ENCODE data around the gene EPB41L1. TPM values are rescaled to one million over a fixed set of nuclear protein-coding genes. Genes with fewer than 3 reads are reported as not detected.

EPB41L1 gene
- polyA plus RNA-seq, 1 donor from 2014 or later, result 38.2 TPM

DNA sequence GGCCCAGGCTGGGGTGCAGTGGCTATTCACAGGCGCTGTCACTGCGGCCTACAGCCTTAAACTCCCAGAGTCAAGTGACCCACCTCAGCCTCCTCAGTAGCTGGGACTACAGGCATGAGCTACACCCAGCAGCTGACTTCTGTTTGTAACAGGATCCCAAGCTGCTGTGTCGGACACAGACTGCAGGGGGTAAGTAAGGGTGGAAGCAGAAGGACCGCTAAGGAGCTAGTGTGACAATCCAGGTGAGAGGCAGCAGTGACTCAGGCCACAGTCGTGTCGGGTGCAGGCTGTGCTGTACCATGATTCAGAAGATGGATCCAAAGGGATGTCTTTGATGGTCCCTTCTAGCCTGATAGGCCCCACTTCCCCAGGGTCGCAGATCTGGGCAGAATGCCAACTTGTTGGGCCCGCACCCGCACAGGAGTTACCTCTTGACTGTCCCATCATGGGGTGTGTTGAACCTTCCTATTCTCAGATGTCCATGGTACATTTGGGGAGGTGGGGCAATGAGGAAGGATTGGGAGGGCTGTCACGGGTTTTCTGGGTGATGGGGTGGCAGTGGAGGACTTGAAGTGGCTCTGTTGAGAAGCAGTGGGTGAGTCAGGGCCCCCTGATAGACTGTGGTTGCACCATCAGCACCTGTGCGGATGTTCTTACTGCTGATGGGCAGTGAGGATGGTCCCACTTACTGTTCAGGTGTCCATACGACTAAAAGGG lies 107.0 kb downstream of the EPB41L1 start:
- H3K9me2 ChIP-seq (ENCODE audit: insufficient read depth, low read length), result no peaks in the 10 kb centered on the region
- no peaks in the 10 kb centered on the region for H3K36me3 ChIP-seq (ENCODE audit: insufficient read depth, low read length)
- H3F3A ChIP-seq (ENCODE audit: insufficient read depth, low read length, poor library complexity, severe bottlenecking), result no peaks in the 10 kb centered on the region
- H3K9ac ChIP-seq (ENCODE audit: low read length), result no peak overlapping the region
- H3K4me3 ChIP-seq (ENCODE audit: low read length), result no peak overlapping the region
- TF ChIP-seq POLR2AphosphoS5 (IDR thresholded peaks at IDR 0.05) (no peak), MXI1 (conservative IDR thresholded peaks at IDR 0.05; ENCODE audit: poor library complexity, severe bottlenecking) (no peak), EP300 (conservative IDR thresholded peaks at IDR 0.05; ENCODE audit: poor library complexity, severe bottlenecking) (no peak), EZH2 (IDR thresholded peaks at IDR 0.05; ENCODE audit: borderline replicate concordance, insufficient read depth, low read length, poor library complexity, severe bottlenecking) (no peak)
- no peak overlapping the region for H3K4me2 ChIP-seq (ENCODE audit: low read length)
- H3K79me2 ChIP-seq (replicated peaks; ENCODE audit: insufficient read depth, low read length), result no peaks in the 10 kb centered on the region
- H4K20me1 ChIP-seq (ENCODE audit: insufficient read depth), result no peaks in the 10 kb centered on the region
- no peaks in the 10 kb centered on the region for H3K27me3 ChIP-seq (ENCODE audit: insufficient read depth, low read depth, low read length)
- no peak overlapping the region for H3K27ac ChIP-seq (ENCODE audit: low read length)
- H2AFZ ChIP-seq (ENCODE audit: low read depth, low read length), result no peak overlapping the region
- no peaks in the 10 kb centered on the region for H3K9me3 ChIP-seq (ENCODE audit: low read length)

DNA sequence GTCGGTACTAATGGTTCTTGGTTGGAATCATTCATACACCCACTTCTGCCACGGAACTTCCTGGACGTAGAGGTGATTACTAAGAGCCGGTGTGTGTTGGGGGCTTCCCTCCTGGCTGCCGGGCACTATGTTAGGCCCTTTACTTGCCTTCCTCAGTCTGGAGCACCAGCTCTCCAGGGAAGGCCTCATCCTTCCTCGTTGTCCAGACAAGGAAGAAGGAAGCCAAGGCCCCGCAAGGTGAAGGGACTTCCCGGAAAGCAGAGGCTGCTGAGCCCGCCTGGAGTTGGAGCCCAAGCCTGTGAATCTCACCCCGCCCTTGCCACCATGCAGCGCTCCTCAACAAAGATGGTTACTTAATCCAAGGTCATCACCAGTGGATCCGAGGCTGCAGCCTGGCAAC lies 107.9 kb downstream of the EPB41L1 start:
- Histone ChIP-seq H4K20me1 (ENCODE audit: insufficient read depth) (no peaks in the 10 kb centered on the region), H3K4me2 (ENCODE audit: low read length) (no peak overlapping the region), H3F3A (ENCODE audit: insufficient read depth, low read length, poor library complexity, severe bottlenecking) (no peaks in the 10 kb centered on the region), H3K27ac (ENCODE audit: low read length) (no peak overlapping the region), H2AFZ (ENCODE audit: low read depth, low read length) (no peak overlapping the region), H3K9ac (ENCODE audit: low read length) (no peak overlapping the region), H3K9me3 (ENCODE audit: low read length) (no peaks in the 10 kb centered on the region), H3K27me3 (ENCODE audit: insufficient read depth, low read depth, low read length) (no peaks in the 10 kb centered on the region), H3K79me2 (replicated peaks; ENCODE audit: insufficient read depth, low read length) (no peaks in the 10 kb centered on the region), H3K36me3 (ENCODE audit: insufficient read depth, low read length) (no peaks in the 10 kb centered on the region), H3K4me3 (ENCODE audit: low read length) (no peak overlapping the region), H3K9me2 (ENCODE audit: insufficient read depth, low read length) (no peaks in the 10 kb centered on the region)
- TF ChIP-seq, protein P1, sequence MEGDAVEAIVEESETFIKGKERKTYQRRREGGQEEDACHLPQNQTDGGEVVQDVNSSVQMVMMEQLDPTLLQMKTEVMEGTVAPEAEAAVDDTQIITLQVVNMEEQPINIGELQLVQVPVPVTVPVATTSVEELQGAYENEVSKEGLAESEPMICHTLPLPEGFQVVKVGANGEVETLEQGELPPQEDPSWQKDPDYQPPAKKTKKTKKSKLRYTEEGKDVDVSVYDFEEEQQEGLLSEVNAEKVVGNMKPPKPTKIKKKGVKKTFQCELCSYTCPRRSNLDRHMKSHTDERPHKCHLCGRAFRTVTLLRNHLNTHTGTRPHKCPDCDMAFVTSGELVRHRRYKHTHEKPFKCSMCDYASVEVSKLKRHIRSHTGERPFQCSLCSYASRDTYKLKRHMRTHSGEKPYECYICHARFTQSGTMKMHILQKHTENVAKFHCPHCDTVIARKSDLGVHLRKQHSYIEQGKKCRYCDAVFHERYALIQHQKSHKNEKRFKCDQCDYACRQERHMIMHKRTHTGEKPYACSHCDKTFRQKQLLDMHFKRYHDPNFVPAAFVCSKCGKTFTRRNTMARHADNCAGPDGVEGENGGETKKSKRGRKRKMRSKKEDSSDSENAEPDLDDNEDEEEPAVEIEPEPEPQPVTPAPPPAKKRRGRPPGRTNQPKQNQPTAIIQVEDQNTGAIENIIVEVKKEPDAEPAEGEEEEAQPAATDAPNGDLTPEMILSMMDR (IDR thresholded peaks at IDR 0.05; ENCODE audit: poor library complexity, severe bottlenecking), result no peak
- no peak for TF ChIP-seq RAD21 (conservative IDR thresholded peaks at IDR 0.05)

DNA sequence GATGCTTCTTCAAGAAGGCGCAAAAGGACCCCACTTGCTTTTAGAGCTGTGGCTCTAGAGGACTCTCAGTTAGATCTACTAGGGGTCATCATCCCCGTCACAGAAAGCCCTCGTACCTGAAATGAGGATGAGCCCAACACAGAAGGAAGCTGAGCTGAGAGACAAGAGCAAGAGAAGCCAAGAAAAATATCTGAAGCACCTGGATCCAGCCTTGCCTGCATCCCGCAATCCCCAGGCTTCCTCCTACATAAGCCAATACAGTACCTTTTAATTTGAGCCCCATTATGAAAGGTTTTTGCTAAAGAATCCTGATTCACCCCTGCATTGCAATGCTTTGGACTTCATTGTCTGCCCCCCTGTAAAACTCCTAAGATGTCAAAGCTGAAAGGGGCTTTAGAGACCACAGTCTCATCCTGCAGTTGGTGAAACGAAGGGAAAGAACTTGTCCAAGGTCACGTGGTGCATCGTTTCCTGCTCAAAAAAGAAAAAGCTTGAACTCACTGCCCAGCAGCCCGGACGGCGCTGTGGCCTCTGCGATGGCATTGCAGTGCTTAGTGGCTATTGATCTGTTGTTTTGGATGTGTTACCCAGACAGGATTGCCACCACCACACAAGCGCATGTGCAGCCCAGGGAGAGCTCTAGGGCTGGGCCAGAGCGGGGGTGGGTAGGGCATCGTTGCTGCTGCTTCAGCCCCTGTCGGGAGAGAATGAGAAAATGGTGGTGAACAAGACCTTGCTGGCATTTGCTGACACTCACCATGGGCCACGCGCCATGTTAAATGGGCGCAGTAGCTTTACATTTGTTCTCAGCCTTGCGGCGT lies 110.1 kb downstream of the EPB41L1 start:
- no peaks in the 10 kb centered on the region for H3K27me3 ChIP-seq (ENCODE audit: insufficient read depth, low read depth, low read length)
- no peaks in the 10 kb centered on the region for H3K9me3 ChIP-seq (ENCODE audit: low read length)
- no peak overlapping the region for H3K27ac ChIP-seq (ENCODE audit: low read length)
- no peak overlapping the region for H3K4me3 ChIP-seq (ENCODE audit: low read length)
- no peaks in the 10 kb centered on the region for H4K20me1 ChIP-seq (ENCODE audit: insufficient read depth)
- TF ChIP-seq EZH2 (IDR thresholded peaks at IDR 0.05; ENCODE audit: borderline replicate concordance, insufficient read depth, low read length, poor library complexity, severe bottlenecking) (no peak), POLR2AphosphoS5 (IDR thresholded peaks at IDR 0.05) (no peak), SMC3 (conservative IDR thresholded peaks at IDR 0.05; ENCODE audit: poor library complexity) (no peak), EP300 (conservative IDR thresholded peaks at IDR 0.05; ENCODE audit: poor library complexity, severe bottlenecking) (no peak), RAD21 (conservative IDR thresholded peaks at IDR 0.05) (no peak), TAF1 (IDR thresholded peaks at IDR 0.05; ENCODE audit: low read depth) (no peak), MXI1 (conservative IDR thresholded peaks at IDR 0.05; ENCODE audit: poor library complexity, severe bottlenecking) (no peak)
- TF ChIP-seq, protein P2, sequence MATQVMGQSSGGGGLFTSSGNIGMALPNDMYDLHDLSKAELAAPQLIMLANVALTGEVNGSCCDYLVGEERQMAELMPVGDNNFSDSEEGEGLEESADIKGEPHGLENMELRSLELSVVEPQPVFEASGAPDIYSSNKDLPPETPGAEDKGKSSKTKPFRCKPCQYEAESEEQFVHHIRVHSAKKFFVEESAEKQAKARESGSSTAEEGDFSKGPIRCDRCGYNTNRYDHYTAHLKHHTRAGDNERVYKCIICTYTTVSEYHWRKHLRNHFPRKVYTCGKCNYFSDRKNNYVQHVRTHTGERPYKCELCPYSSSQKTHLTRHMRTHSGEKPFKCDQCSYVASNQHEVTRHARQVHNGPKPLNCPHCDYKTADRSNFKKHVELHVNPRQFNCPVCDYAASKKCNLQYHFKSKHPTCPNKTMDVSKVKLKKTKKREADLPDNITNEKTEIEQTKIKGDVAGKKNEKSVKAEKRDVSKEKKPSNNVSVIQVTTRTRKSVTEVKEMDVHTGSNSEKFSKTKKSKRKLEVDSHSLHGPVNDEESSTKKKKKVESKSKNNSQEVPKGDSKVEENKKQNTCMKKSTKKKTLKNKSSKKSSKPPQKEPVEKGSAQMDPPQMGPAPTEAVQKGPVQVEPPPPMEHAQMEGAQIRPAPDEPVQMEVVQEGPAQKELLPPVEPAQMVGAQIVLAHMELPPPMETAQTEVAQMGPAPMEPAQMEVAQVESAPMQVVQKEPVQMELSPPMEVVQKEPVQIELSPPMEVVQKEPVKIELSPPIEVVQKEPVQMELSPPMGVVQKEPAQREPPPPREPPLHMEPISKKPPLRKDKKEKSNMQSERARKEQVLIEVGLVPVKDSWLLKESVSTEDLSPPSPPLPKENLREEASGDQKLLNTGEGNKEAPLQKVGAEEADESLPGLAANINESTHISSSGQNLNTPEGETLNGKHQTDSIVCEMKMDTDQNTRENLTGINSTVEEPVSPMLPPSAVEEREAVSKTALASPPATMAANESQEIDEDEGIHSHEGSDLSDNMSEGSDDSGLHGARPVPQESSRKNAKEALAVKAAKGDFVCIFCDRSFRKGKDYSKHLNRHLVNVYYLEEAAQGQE (IDR thresholded peaks at IDR 0.05; ENCODE audit: borderline replicate concordance), result no peak
- TF ChIP-seq, protein P1 (IDR thresholded peaks at IDR 0.05; ENCODE audit: poor library complexity, severe bottlenecking), result no peak
- no peaks in the 10 kb centered on the region for H3F3A ChIP-seq (ENCODE audit: insufficient read depth, low read length, poor library complexity, severe bottlenecking)
- no peak overlapping the region for H2AFZ ChIP-seq (ENCODE audit: low read depth, low read length)
- no peak overlapping the region for H3K4me2 ChIP-seq (ENCODE audit: low read length)
- no peaks in the 10 kb centered on the region for H3K79me2 ChIP-seq (replicated peaks; ENCODE audit: insufficient read depth, low read length)
- no peaks in the 10 kb centered on the region for H3K36me3 ChIP-seq (ENCODE audit: insufficient read depth, low read length)
- H3K9me2 ChIP-seq (ENCODE audit: insufficient read depth, low read length), result no peaks in the 10 kb centered on the region
- H3K9ac ChIP-seq (ENCODE audit: low read length), result no peak overlapping the region
